H1 (cell line): ENCODE data around the gene EXTL1. TPM values are rescaled to one million over a fixed set of nuclear protein-coding genes. Genes with fewer than 3 reads are reported as not detected.

ENCODE experiments used
- CTCF ChIA-PET: fragments of 300-600 bp; sonication (Branson Sonifier 250); formaldehyde crosslinking; loops from one replicate; lab custom pipeline; 2021; ENCODE audit not compliant: partially characterized antibody; lab: Charles Lee
- POLR2A ChIA-PET: fragments of 300-600 bp; sonication (Branson Sonifier 250); formaldehyde crosslinking; loops from one replicate; lab custom pipeline; 2021; ENCODE audit warnings: inconsistent platforms; ENCODE audit not compliant: partially characterized antibody; lab: Charles Lee
- DNase-seq, 2 experiments: peaks; one replicate each; pipeline versions ENCODE4 v3.0.0 to v3.0.0-alpha.2; 2010 to 2022; ENCODE audit warnings: low spot score in 2 of 2, low read depth in 1 of 2, mixed read lengths in 1 of 2
- FAIRE-seq: peaks from 2 replicates; lab custom pipeline; 2011; peaks lifted over from hg19 to GRCh38; lab: Jason Lieb, UNC
- H2AFZ ChIP-seq: 2 replicates; pipeline ENCODE4 v1.8.1; 2012; ENCODE audit warnings: low read length, inconsistent platforms
- H2AK5ac ChIP-seq: 2 replicates; pipeline ENCODE4 v1.6.1; 2013; ENCODE audit warnings: low read depth, low read length
- H2BK120ac ChIP-seq: replicated peaks from 2 replicates; pipeline ENCODE3; 2013; ENCODE audit warnings: low read depth, low read length, inconsistent platforms
- H2BK12ac ChIP-seq: 2 replicates; pipeline ENCODE4 v1.6.1; 2013; ENCODE audit warnings: low read depth, low read length
- H2BK15ac ChIP-seq: 2 replicates; pipeline ENCODE4 v1.6.1; 2013; ENCODE audit warnings: low read length
- H2BK20ac ChIP-seq: 2 replicates; pipeline ENCODE4 v1.6.1; 2013; ENCODE audit warnings: low read length
- H2BK5ac ChIP-seq: 2 replicates; pipeline ENCODE4 v1.6.1; 2013; ENCODE audit warnings: low read depth, low read length
- H3K14ac ChIP-seq: 2 replicates; pipeline ENCODE4 v1.6.1; 2013; ENCODE audit warnings: inconsistent platforms; ENCODE audit not compliant: insufficient read length
- H3K18ac ChIP-seq: 2 replicates; pipeline ENCODE4 v1.6.1; 2013; ENCODE audit warnings: low read length; ENCODE audit errors: extremely low read depth
- H3K23ac ChIP-seq: 2 replicates; pipeline ENCODE4 v1.6.1; 2013; ENCODE audit warnings: inconsistent platforms; ENCODE audit not compliant: insufficient read length
- H3K23me2 ChIP-seq: 2 replicates; pipeline ENCODE4 v1.6.1; 2013; ENCODE audit warnings: low read depth, low read length
- H3K27ac ChIP-seq: 2 replicates; pipeline ENCODE4 v1.6.1; 2011; ENCODE audit warnings: low read depth, low read length, inconsistent platforms
- H3K27me3 ChIP-seq, 4 experiments: replicated peaks in 1 of 4; 1 replicate in 1 of 4; 2 replicates in 3 of 4; pipeline versions ENCODE4 v1.6.1 to v1.8.1; 2011 to 2013; ENCODE audit warnings: low read length in 3 of 4, mild to moderate bottlenecking in 3 of 4, inconsistent platforms in 2 of 4, mixed read lengths in 2 of 4, moderate library complexity in 1 of 4; ENCODE audit not compliant: control insufficient read depth in 3 of 4, insufficient read depth in 3 of 4; ENCODE audit errors: extremely low read depth in 1 of 4
- H3K36me3 ChIP-seq, 4 experiments: 2 replicates each; pipeline versions ENCODE4 v1.6.1 to v1.8.1; 2011 to 2013; ENCODE audit warnings: mild to moderate bottlenecking in 4 of 4, low read length in 3 of 4, moderate library complexity in 2 of 4, control low read depth in 1 of 4, inconsistent platforms in 1 of 4; ENCODE audit not compliant: insufficient read depth in 4 of 4, control insufficient read depth in 2 of 4
- H3K4ac ChIP-seq: replicated peaks from 2 replicates; pipeline ENCODE3; 2013; ENCODE audit warnings: low read length, low read depth, mixed read lengths, inconsistent platforms; ENCODE audit not compliant: insufficient read length
- H3K4me1 ChIP-seq, 4 experiments: replicated peaks in 1 of 4; 1 replicate in 1 of 4; 2 replicates in 3 of 4; pipeline versions ENCODE4 v1.6.1 to v1.8.1; 2011 to 2013; ENCODE audit warnings: low read length in 3 of 4, inconsistent platforms in 2 of 4, mixed read lengths in 1 of 4; ENCODE audit not compliant: insufficient read depth in 4 of 4, control insufficient read depth in 3 of 4
- H3K4me2 ChIP-seq, 2 experiments: 2 replicates each; pipeline versions ENCODE4 v1.6.1 to v1.8.1; 2011 to 2013; ENCODE audit warnings: low read depth in 2 of 2, low read length in 2 of 2, control low read depth in 1 of 2, inconsistent platforms in 1 of 2, mild to moderate bottlenecking in 1 of 2; ENCODE audit not compliant: insufficient read depth in 1 of 2
- H3K4me3 ChIP-seq, 4 experiments: fragments of 200-600, 300-600 bp in 1 of 4; sonication (generic), shearing (Covaris generic), sonication (Bioruptor Twin) in 1 of 4; 2 replicates each; pipeline versions ENCODE4 v1.5.1 to v1.8.1; 2011 to 2016; ENCODE audit warnings: low read length in 4 of 4, low read depth in 3 of 4, control low read depth in 2 of 4, inconsistent platforms in 2 of 4, mild to moderate bottlenecking in 2 of 4, mixed read lengths in 1 of 4, moderate library complexity in 1 of 4; ENCODE audit not compliant: insufficient read depth in 2 of 4; ENCODE audit errors: extremely low read depth in 1 of 4
- H3K56ac ChIP-seq: replicated peaks from 2 replicates; pipeline ENCODE3; 2013; ENCODE audit warnings: low read depth, mild to moderate bottlenecking, mixed read lengths, low read length, inconsistent platforms; ENCODE audit not compliant: insufficient read length
- H3K79me1 ChIP-seq: 2 replicates; pipeline ENCODE4 v1.6.1; 2013; ENCODE audit warnings: low read depth, low read length, control low read depth
- H3K79me2 ChIP-seq, 2 experiments: 2 replicates each; pipeline versions ENCODE4 v1.6.1 to v1.8.1; 2012 to 2013; ENCODE audit warnings: low read length in 2 of 2, mild to moderate bottlenecking in 2 of 2, inconsistent platforms in 1 of 2; ENCODE audit not compliant: insufficient read depth in 2 of 2, control insufficient read depth in 1 of 2
- H3K9ac ChIP-seq, 4 experiments: replicated peaks in 1 of 4; 1 replicate in 1 of 4; 2 replicates in 3 of 4; pipeline versions ENCODE4 v1.6.1 to v1.8.1; 2011 to 2013; ENCODE audit warnings: low read depth in 3 of 4, low read length in 3 of 4, control low read depth in 2 of 4, mild to moderate bottlenecking in 2 of 4, moderate library complexity in 2 of 4, inconsistent platforms in 1 of 4; ENCODE audit errors: extremely low read depth in 1 of 4
- H3K9me3 ChIP-seq, 2 experiments: 2 replicates each; pipeline versions ENCODE4 v1.6.1 to v1.8.1; 2012 to 2013; ENCODE audit warnings: mild to moderate bottlenecking in 2 of 2, moderate library complexity in 2 of 2, control low read depth in 1 of 2, inconsistent platforms in 1 of 2, low read depth in 1 of 2, low read length in 1 of 2, mixed read lengths in 1 of 2; ENCODE audit not compliant: insufficient read depth in 2 of 2
- H4K20me1 ChIP-seq, 2 experiments: replicated peaks in 1 of 2; 2 replicates each; pipeline versions ENCODE3 to v1.8.1; 2011 to 2013; ENCODE audit warnings: inconsistent platforms in 2 of 2, low read length in 2 of 2, mild to moderate bottlenecking in 1 of 2; ENCODE audit not compliant: insufficient read depth in 2 of 2, control insufficient read depth in 1 of 2
- H4K5ac ChIP-seq: 2 replicates; pipeline ENCODE4 v1.6.1; 2013; ENCODE audit warnings: low read length, low read depth, mixed read lengths, inconsistent platforms; ENCODE audit not compliant: insufficient read length
- H4K8ac ChIP-seq: 2 replicates; pipeline ENCODE4 v1.8.0; 2013; ENCODE audit warnings: mild to moderate bottlenecking, moderate library complexity, low read length, inconsistent platforms; ENCODE audit not compliant: insufficient read depth; ENCODE audit errors: extremely low read depth
- H4K91ac ChIP-seq: replicated peaks from 2 replicates; pipeline ENCODE3; 2013; ENCODE audit warnings: low read length, mixed read lengths, inconsistent platforms; ENCODE audit not compliant: insufficient read length
- ASH2L ChIP-seq: fragments of 200-600, 300-600 bp; sonication (generic); IDR thresholded peaks from one replicate; pipeline ENCODE4 v1.7.1; 2017; ENCODE audit warnings: low read length
- BCL11A ChIP-seq, 2 experiments: IDR thresholded peaks; one replicate each; pipeline ENCODE4 v1.6.1; 2011; ENCODE audit warnings: low read depth in 2 of 2, low read length in 2 of 2, mild to moderate bottlenecking in 2 of 2
- CHD1 ChIP-seq: IDR thresholded peaks from 2 replicates; pipeline ENCODE4 v1.6.1; 2012; ENCODE audit warnings: low read depth, low read length, improper control_type of control experiment
- CREB1 ChIP-seq: IDR thresholded peaks from 2 replicates; pipeline ENCODE4 v1.6.1; 2012; ENCODE audit warnings: inconsistent platforms
- CTBP2 ChIP-seq: IDR thresholded peaks from 2 replicates; pipeline ENCODE4 v1.7.0; 2011; ENCODE audit warnings: borderline replicate concordance, mild to moderate bottlenecking, moderate library complexity, mixed read lengths, low read length; ENCODE audit not compliant: insufficient read depth, insufficient read length
- CTCF ChIP-seq, 3 experiments: IDR thresholded peaks; 1 replicate in 2 of 3; 2 replicates in 1 of 3; pipeline versions ENCODE4 v1.5.1 to v1.6.1; 2011; ENCODE audit warnings: low read length in 3 of 3, mild to moderate bottlenecking in 3 of 3, inconsistent platforms in 2 of 3, low read depth in 1 of 3, moderate library complexity in 1 of 3; ENCODE audit not compliant: insufficient read depth in 1 of 3; ENCODE audit errors: control extremely low read depth in 1 of 3
- RXRA ChIP-seq: IDR thresholded peaks from 2 replicates; pipeline ENCODE4 v1.6.1; 2011; ENCODE audit warnings: low read depth, mild to moderate bottlenecking, low read length, moderate library complexity; ENCODE audit not compliant: insufficient read depth
- SIRT6 ChIP-seq: IDR thresholded peaks from one replicate; pipeline ENCODE4 v1.7.1; 2012; ENCODE audit warnings: low read length, inconsistent platforms
- TEAD4 ChIP-seq: IDR thresholded peaks from 2 replicates; pipeline ENCODE4 v1.6.1; 2012; ENCODE audit warnings: low read depth, low read length, inconsistent platforms, mixed read lengths
- WGBS, 2 experiments: shearing (Covaris generic) in 1 of 2; methylation state at CpG; one replicate each; pipeline versions ENCODE4 v1.1.6 to v1.1.7; 2013 to 2015; ENCODE audit warnings: low lambda C conversion rate in 2 of 2, mixed read lengths in 2 of 2, inconsistent platforms in 1 of 2, low coverage in 1 of 2, missing lambda C conversion rate in 1 of 2; ENCODE audit not compliant: insufficient replicate concordance in 2 of 2, insufficient coverage in 1 of 2, insufficient read length in 1 of 2; ENCODE audit errors: extremely low coverage in 1 of 2, missing lambda C conversion rate in 1 of 2; 5-methylcytosine and 5-hydroxymethylcytosine counted together
- polyA plus RNA-seq, 7 experiments: library from polyadenylated mRNA; depleted of rRNA in 3 of 7; stranded (reverse) in 5 of 7; unstranded in 2 of 7; fragments of >200 nt in 5 of 7; fragments of 200-250 nt in 2 of 7; gene quantifications; 1 replicate in 5 of 7; 2 replicates in 1 of 7; 4 replicates in 1 of 7; pipeline versions ENCODE4 v1.2.1 to v1.2.3, GENCODE V29; 2011 to 2013; ENCODE audit warnings: missing spikeins in 2 of 7, mixed read lengths in 2 of 7
- total RNA-seq: library from RNA; stranded (reverse); fragmentation: NEBNext Ultra II Directional; extraction: Animal tissue kit (Norgen Biotek cat#: 25700); gene quantifications from 2 replicates; pipeline ENCODE4 v1.2.1, GENCODE V29; 2021

The EXTL1 gene
- total and polyA plus RNA-seq, 2 of the 8 experiments (the other 6 are each of a cell fraction or from before 2014, with no cell fraction given) = 0.89 to 1.2 TPM

DNA sequence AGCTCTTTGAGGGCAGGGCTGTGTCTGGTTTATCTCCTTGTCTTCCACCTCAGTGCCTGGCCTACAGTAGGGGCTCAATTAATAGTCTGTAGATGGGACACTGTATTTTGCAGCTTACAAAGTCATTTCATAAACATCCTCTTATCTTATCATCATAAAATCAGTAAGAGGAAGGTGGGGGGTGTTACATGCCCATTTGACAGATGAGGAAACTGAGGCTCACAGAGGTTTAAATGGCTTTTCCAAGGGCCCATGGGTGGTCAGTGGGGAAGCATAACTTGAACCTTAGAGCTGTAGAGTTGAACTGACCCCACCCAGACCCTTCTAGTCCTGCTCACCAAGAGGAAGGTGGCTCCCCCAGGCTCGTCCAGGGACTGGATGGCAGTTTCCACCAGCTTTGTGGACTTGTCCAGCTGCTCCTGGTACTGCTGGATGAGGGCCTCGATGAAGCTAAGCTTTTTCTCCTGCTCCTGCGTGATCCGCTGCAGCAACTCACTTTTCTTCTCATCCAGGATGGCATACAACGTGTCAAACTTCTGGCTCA, 36.5 kb downstream of the EXTL1 start:
- H3K27me3 ChIP-seq = peaks cover 0 to 2% (median 0%) of the 10 kb centered on the region in 4 experiments; a peak in 2 of 7 replicates
- no peak overlapping the region for H2BK12ac ChIP-seq
- H3K4me3 ChIP-seq = no peak overlapping the region
- TF ChIP-seq RXRA (no peak), ASH2L (no peak), CTCF (IDR thresholded peaks at IDR 0.05; ENCODE audit: control extremely low read depth in 1 of 3, insufficient read depth in 1 of 3, low read depth in 1 of 3, low read length in 3 of 3) (no peak), SIRT6 (no peak), CTBP2 (no peak), CREB1 (no peak), TEAD4 (no peak), BCL11A (IDR thresholded peaks at IDR 0.05; ENCODE audit: low read depth in 2 of 2, low read length in 2 of 2) (no peak), CHD1 (no peak)
- no peak overlapping the region for H3K4me2 ChIP-seq
- H3K79me1 ChIP-seq = no peaks in the 10 kb centered on the region
- H2BK20ac ChIP-seq = no peak overlapping the region
- WGBS, 2 experiments = 89% methylated on average over 5 of the region's 5 CpGs; no CpG with 5 or more reads in 1 of the 2 experiments
- H3K79me2 ChIP-seq = no peaks in the 10 kb centered on the region
- H3K23me2 ChIP-seq = no peaks in the 10 kb centered on the region
- H3K9ac ChIP-seq = no peak overlapping the region
- H3K18ac ChIP-seq = no peak overlapping the region
- POLR2A ChIA-PET = no interaction called here
- no peak overlapping the region for H4K5ac ChIP-seq
- H3K56ac ChIP-seq = no peak overlapping the region
- no peak overlapping the region for H3K27ac ChIP-seq
- no peak overlapping the region for H2AFZ ChIP-seq
- no peak for DNase-seq
- no peak overlapping the region for H3K14ac ChIP-seq
- H4K8ac ChIP-seq = no peak overlapping the region
- no peak overlapping the region for H2BK15ac ChIP-seq
- H2BK120ac ChIP-seq = no peak overlapping the region
- 0 out of 7 replicates have a peak, but pooled peaks cover 0 to 2% (median 0%) of the 10 kb centered on the region in 4 experiments for H3K4me1 ChIP-seq
- no peak overlapping the region for H3K23ac ChIP-seq
- H3K9me3 ChIP-seq = no peaks in the 10 kb centered on the region
- H2BK5ac ChIP-seq = no peak overlapping the region
- H3K4ac ChIP-seq = no peak overlapping the region
- H2AK5ac ChIP-seq = no peak overlapping the region
- CTCF ChIA-PET = interaction anchor here (0.8 to 2.2 kb wide), 8 partner anchors 9 to 116 kb away, joined by 3 to 6 read pairs (median 4); partner anchors contain the start of genes PAFAH2, SLC30A2 and TRIM63
- H3K36me3 ChIP-seq = no peaks in the 10 kb centered on the region
- FAIRE-seq = no peak
- H4K91ac ChIP-seq = no peak overlapping the region
- H4K20me1 ChIP-seq = no peaks in the 10 kb centered on the region
